Measurements from ENCODE around the gene BLOC1S1.

The BLOC1S1 gene

GRCh38 chr12:55727643-55728185 lies 11.9 kb downstream of the BLOC1S1 start:
- DNase-seq (ENCODE audit: low spot score) = no peak
- ATAC-seq (ENCODE audit: low read depth) = no peak
- H3K4me3 ChIP-seq (ENCODE audit: severe bottlenecking) = peak overlapping the region; percentile 74
- no peaks in the 10 kb centered on the region for H3K9me3 ChIP-seq (ENCODE audit: severe bottlenecking)
- H3K36me3 ChIP-seq (ENCODE audit: low read depth) = peaks cover 39% of the 10 kb centered on the region
- no peaks in the 10 kb centered on the region for H3K27me3 ChIP-seq (ENCODE audit: insufficient read depth, poor library complexity, severe bottlenecking)
- no peak for TF ChIP-seq CTCF (IDR thresholded peaks at IDR 0.05; ENCODE audit: poor library complexity, severe bottlenecking)
- peaks cover 14% of the 10 kb centered on the region for H3K4me1 ChIP-seq (ENCODE audit: insufficient read depth, poor library complexity, severe bottlenecking)
- H3K27ac ChIP-seq (ENCODE audit: poor library complexity, severe bottlenecking) = peak overlapping the region; percentile 95

- peaks cover 14% of the 10 kb centered on the region for H3K4me1 ChIP-seq (ENCODE audit: insufficient read depth, poor library complexity, severe bottlenecking)
- DNase-seq (ENCODE audit: low spot score) (no peak), ATAC-seq (ENCODE audit: low read depth) (peak; percentile 4)
- no peaks in the 10 kb centered on the region for H3K9me3 ChIP-seq (ENCODE audit: severe bottlenecking)
- H3K27me3 ChIP-seq (ENCODE audit: insufficient read depth, poor library complexity, severe bottlenecking) = no peaks in the 10 kb centered on the region
- peak overlapping the region; percentile 74 for H3K4me3 ChIP-seq (ENCODE audit: severe bottlenecking)
- peak overlapping the region; percentile 95 for H3K27ac ChIP-seq (ENCODE audit: poor library complexity, severe bottlenecking)
- no peak for TF ChIP-seq CTCF (IDR thresholded peaks at IDR 0.05; ENCODE audit: poor library complexity, severe bottlenecking)
- peaks cover 39% of the 10 kb centered on the region for H3K36me3 ChIP-seq (ENCODE audit: low read depth)
These were observed 12.5 kb downstream of the BLOC1S1 start for GRCh38 chr12:55728186-55728938.

GRCh38 chr12:55728939-55729818 lies 13.3 kb downstream of the BLOC1S1 start, which contains the start of gene CD63:
TSS of gene CD63 (minus strand) at chr12:55729009. CDS start at chr12:55728341, 668 bp downstream.
- ATAC-seq (ENCODE audit: low read depth) (peak; percentile 81), DNase-seq (ENCODE audit: low spot score) (peak; percentile 94)
- TF ChIP-seq CTCF (IDR thresholded peaks at IDR 0.05; ENCODE audit: poor library complexity, severe bottlenecking) = no peak

GRCh38 chr12:55729819-55730818 lies 14.3 kb downstream of the BLOC1S1 start:
- H3K9me3 ChIP-seq (ENCODE audit: severe bottlenecking) = no peaks in the 10 kb centered on the region
- peaks cover 14% of the 10 kb centered on the region for H3K4me1 ChIP-seq (ENCODE audit: insufficient read depth, poor library complexity, severe bottlenecking)
- H3K4me3 ChIP-seq (ENCODE audit: severe bottlenecking) = peak overlapping the region; percentile 74
- H3K27ac ChIP-seq (ENCODE audit: poor library complexity, severe bottlenecking) = peak overlapping the region; percentile 95
- peak; percentile 25 for TF ChIP-seq CTCF (IDR thresholded peaks at IDR 0.05; ENCODE audit: poor library complexity, severe bottlenecking)
- peak; percentile 32 for ATAC-seq (ENCODE audit: low read depth)
- DNase-seq (ENCODE audit: low spot score) = no peak
- H3K27me3 ChIP-seq (ENCODE audit: insufficient read depth, poor library complexity, severe bottlenecking) = no peaks in the 10 kb centered on the region
- H3K36me3 ChIP-seq (ENCODE audit: low read depth) = peaks cover 24% of the 10 kb centered on the region

More at GRCh38 chr12:55728939-55729818, 13.3 kb downstream of the BLOC1S1 start, which contains the start of gene CD63:
- peaks cover 14% of the 10 kb centered on the region for H3K4me1 ChIP-seq (ENCODE audit: insufficient read depth, poor library complexity, severe bottlenecking)
- peak within 1 kb of the TSS; percentile 95 for H3K27ac ChIP-seq (ENCODE audit: poor library complexity, severe bottlenecking)
- peaks cover 33% of the 10 kb centered on the region for H3K36me3 ChIP-seq (ENCODE audit: low read depth)
- no peaks in the 10 kb centered on the region for H3K9me3 ChIP-seq (ENCODE audit: severe bottlenecking)
- no peaks in the 10 kb centered on the region for H3K27me3 ChIP-seq (ENCODE audit: insufficient read depth, poor library complexity, severe bottlenecking)
- peak within 1 kb of the TSS; percentile 74 for H3K4me3 ChIP-seq (ENCODE audit: severe bottlenecking)
